ENCODE results near the gene GTPBP2. TPM values are rescaled to one million over a fixed set of nuclear protein-coding genes. Genes with fewer than 3 reads are reported as not detected.

Gene GTPBP2
- total RNA-seq, 1 donor from 2014 or later = 76.6 TPM

GRCh38 chr6:43628393-43629103 is 516 bp downstream of the GTPBP2 start:
- DNase-seq (ENCODE audit: low spot score) = peak; percentile 41
- peak overlapping the region; percentile 88 for H3K27ac Mint-ChIP-seq (ENCODE audit: unreplicated experiment)

GRCh38 chr6:43627008-43627825 is 1.8 kb downstream of the GTPBP2 start:
- H3K36me3 Mint-ChIP-seq (ENCODE audit: low read depth, unreplicated experiment) = peaks cover 36% of the 10 kb centered on the region
- peak; percentile 35 for DNase-seq (ENCODE audit: low spot score)
- H3K4me3 Mint-ChIP-seq (ENCODE audit: unreplicated experiment) = peak overlapping the region; percentile 98
- H3K27me3 Mint-ChIP-seq (ENCODE audit: unreplicated experiment) = peaks cover 17% of the 10 kb centered on the region
- H3K9me3 Mint-ChIP-seq (ENCODE audit: unreplicated experiment) = no peaks in the 10 kb centered on the region
- H3K4me1 Mint-ChIP-seq (ENCODE audit: unreplicated experiment) = peaks cover 32% of the 10 kb centered on the region
- H3K27ac Mint-ChIP-seq (ENCODE audit: unreplicated experiment) = peak overlapping the region; percentile 98
- no peak for TF ChIP-seq CTCF (IDR thresholded peaks at IDR 0.05; ENCODE audit: unreplicated experiment)

More at GRCh38 chr6:43628393-43629103, 516 bp downstream of the GTPBP2 start:
- Mint-ChIP-seq H3K27me3 (ENCODE audit: unreplicated experiment) (peaks cover 17% of the 10 kb centered on the region), H3K4me3 (ENCODE audit: unreplicated experiment) (peak overlapping the region; percentile 98), H3K9me3 (ENCODE audit: unreplicated experiment) (no peaks in the 10 kb centered on the region), H3K4me1 (ENCODE audit: unreplicated experiment) (peaks cover 26% of the 10 kb centered on the region), H3K36me3 (ENCODE audit: low read depth, unreplicated experiment) (peaks cover 25% of the 10 kb centered on the region)
- TF ChIP-seq CTCF (IDR thresholded peaks at IDR 0.05; ENCODE audit: unreplicated experiment) = no peak

DNA sequence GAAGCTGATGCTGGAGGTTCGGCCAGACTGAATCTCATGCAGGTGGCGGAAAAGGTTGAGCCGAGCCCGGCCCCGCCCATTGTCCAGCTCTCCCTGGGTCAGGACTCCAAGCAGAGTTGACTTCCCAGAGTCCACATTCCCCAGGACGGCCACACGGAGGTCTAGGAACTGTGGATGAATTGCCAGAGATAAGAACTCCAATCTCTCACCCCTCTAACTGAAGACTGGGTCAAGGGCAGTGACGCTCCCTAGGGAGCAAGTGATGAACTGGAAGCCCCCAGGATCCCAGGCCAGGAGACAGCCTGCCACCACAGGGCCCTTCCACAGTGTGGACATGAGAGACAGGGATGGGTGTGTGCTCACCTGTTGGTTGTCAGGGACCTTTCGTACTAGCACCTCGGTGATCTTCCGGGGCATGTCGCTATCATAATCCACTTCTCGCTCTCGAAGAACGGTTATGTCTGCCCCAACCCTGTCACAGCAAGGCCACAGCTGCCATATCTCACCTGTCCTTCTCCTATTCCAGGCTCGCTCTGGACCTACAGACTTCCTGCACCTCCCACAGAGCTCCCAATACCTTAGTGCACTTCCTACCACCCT is 3.6 kb downstream of the GTPBP2 start:
- peak overlapping the region; percentile 48 for H3K27ac Mint-ChIP-seq (ENCODE audit: unreplicated experiment)
- no peak for DNase-seq (ENCODE audit: low spot score)
- no peak for TF ChIP-seq CTCF (IDR thresholded peaks at IDR 0.05; ENCODE audit: unreplicated experiment)
- H3K4me1 Mint-ChIP-seq (ENCODE audit: unreplicated experiment) = peaks cover 44% of the 10 kb centered on the region
- peaks cover 16% of the 10 kb centered on the region for H3K27me3 Mint-ChIP-seq (ENCODE audit: unreplicated experiment)
- H3K36me3 Mint-ChIP-seq (ENCODE audit: low read depth, unreplicated experiment) = peaks cover 49% of the 10 kb centered on the region
- no peak overlapping the region for H3K4me3 Mint-ChIP-seq (ENCODE audit: unreplicated experiment)
- H3K9me3 Mint-ChIP-seq (ENCODE audit: unreplicated experiment) = no peaks in the 10 kb centered on the region

- peaks cover 10% of the 10 kb centered on the region for H3K27me3 Mint-ChIP-seq (ENCODE audit: unreplicated experiment)
- no peak overlapping the region for H3K4me3 Mint-ChIP-seq (ENCODE audit: unreplicated experiment)
- H3K27ac Mint-ChIP-seq (ENCODE audit: unreplicated experiment) = no peak overlapping the region
- no peaks in the 10 kb centered on the region for H3K9me3 Mint-ChIP-seq (ENCODE audit: unreplicated experiment)
- no peak for DNase-seq (ENCODE audit: low spot score)
- peaks cover 50% of the 10 kb centered on the region for H3K36me3 Mint-ChIP-seq (ENCODE audit: low read depth, unreplicated experiment)
- H3K4me1 Mint-ChIP-seq (ENCODE audit: unreplicated experiment) = peaks cover 45% of the 10 kb centered on the region
- TF ChIP-seq CTCF (IDR thresholded peaks at IDR 0.05; ENCODE audit: unreplicated experiment) = no peak
Measured at GRCh38 chr6:43624786-43625288, 4.2 kb downstream of the GTPBP2 start.
